Smooth muscle cell (in vitro differentiated cells): ENCODE data around the gene HUS1. TPM values are rescaled to one million over a fixed set of nuclear protein-coding genes. Genes with fewer than 3 reads are reported as not detected.

Experiments
- DNase-seq: peaks from one replicate; lab custom pipeline; 2025; ENCODE audit not compliant: unreplicated experiment; lab: John Stamatoyannopoulos, UW
- H2AFZ ChIP-seq: fragments of 200-600 bp; sonication (generic); 2 replicates; pipeline ENCODE4 v1.6.0; 2016; ENCODE audit warnings: antibody characterized with exemption, low read depth, mild to moderate bottlenecking
- H3F3A ChIP-seq: fragments of 200-600 bp; sonication (generic); 2 replicates; pipeline ENCODE4 v1.6.0; 2017; ENCODE audit warnings: antibody characterized with exemption, low read depth
- H3K27ac ChIP-seq: fragments of 200-600 bp; sonication (generic); 2 replicates; pipeline ENCODE4 v1.5.1; 2016; ENCODE audit warnings: low read depth, mild to moderate bottlenecking
- H3K27me3 ChIP-seq: fragments of 200-600 bp; sonication (generic); 2 replicates; pipeline ENCODE4 v1.6.1; 2016; ENCODE audit warnings: low read depth, mild to moderate bottlenecking
- H3K36me3 ChIP-seq: fragments of 200-600 bp; sonication (generic); 2 replicates; pipeline ENCODE4 v1.5.1; 2016; ENCODE audit warnings: low read depth
- H3K4me1 ChIP-seq: fragments of 200-600 bp; sonication (generic); 2 replicates; pipeline ENCODE4 v1.5.1; 2016; ENCODE audit warnings: low read depth
- H3K4me2 ChIP-seq: fragments of 200-600 bp; sonication (generic); 2 replicates; pipeline ENCODE4 v1.6.0; 2016; ENCODE audit warnings: mild to moderate bottlenecking
- H3K4me3 ChIP-seq: fragments of 200-600 bp; sonication (generic); 2 replicates; pipeline ENCODE4 v1.5.1; 2016; ENCODE audit warnings: mild to moderate bottlenecking
- H3K79me2 ChIP-seq: fragments of 200-600 bp; sonication (generic); 2 replicates; pipeline ENCODE4 v1.6.0; 2016; ENCODE audit warnings: low read depth, mild to moderate bottlenecking
- H3K9ac ChIP-seq: fragments of 200-600 bp; sonication (generic); 2 replicates; pipeline ENCODE4 v1.6.0; 2016; ENCODE audit warnings: low read depth
- H3K9me3 ChIP-seq: fragments of 200-600 bp; sonication (generic); replicated peaks from 2 replicates; pipeline ENCODE4 v1.5.1; 2016; ENCODE audit warnings: low read depth
- H4K20me1 ChIP-seq: fragments of 200-600 bp; sonication (generic); 2 replicates; pipeline ENCODE4 v1.6.0; 2016; ENCODE audit warnings: low read depth
- WGBS: methylation state at CpG from one replicate; pipeline ENCODE4 v1.1.7; 2016; ENCODE audit warnings: low lambda C conversion rate; 5-methylcytosine and 5-hydroxymethylcytosine counted together
- polyA plus RNA-seq: library from polyadenylated mRNA; unstranded; fragments of >200 nt; fragmentation: Nextera tagmentation; extraction: Ambion mirVana; gene quantifications from 2 replicates; pipeline ENCODE4 v1.2.1, GENCODE V29; 2016
- total RNA-seq: library from RNA; depleted of rRNA; stranded (reverse); fragments of >200 nt; gene quantifications from 2 replicates; pipeline ENCODE4 v1.2.3, GENCODE V29; 2014
- TF ChIP-seq, protein P1 (sequence below): fragments of 200-600 bp; sonication (generic); IDR thresholded peaks from 2 replicates; pipeline ENCODE4 v1.5.1; 2017; ENCODE audit warnings: borderline replicate concordance, mild to moderate bottlenecking, antibody characterized with exemption; ENCODE audit not compliant: insufficient read depth, poor library complexity, severe bottlenecking

The HUS1 gene
- total and polyA plus RNA-seq, 2 experiments from 2014 or later, result 13.2 to 35.8 TPM

DNA sequence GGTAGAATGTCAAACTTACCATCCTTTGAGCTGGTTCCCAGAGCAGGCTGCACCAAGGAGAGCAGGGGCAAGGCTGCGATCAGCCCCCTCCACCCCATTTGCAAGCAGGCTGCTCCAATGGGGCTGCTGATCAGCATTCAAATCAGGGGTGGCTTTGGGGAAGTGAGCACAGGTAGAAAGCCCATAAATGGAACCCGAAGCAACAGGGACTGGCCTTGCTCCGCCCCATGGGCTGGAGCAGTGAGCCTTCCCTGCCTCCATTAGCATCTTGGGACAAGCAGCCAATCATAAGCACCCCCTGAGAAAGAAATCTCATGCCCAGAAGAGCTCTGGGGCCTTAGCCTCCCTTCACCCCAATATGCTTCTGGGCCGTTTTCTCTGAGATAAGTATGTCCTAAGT is 27.2 kb downstream of the HUS1 start:
- no peak overlapping the region for H3K9ac ChIP-seq
- WGBS, result 94% methylated on average over 4 of the region's 4 CpGs
- H3K27ac ChIP-seq, result no peak overlapping the region
- H2AFZ ChIP-seq, result no peak overlapping the region
- no peak overlapping the region for H3K4me3 ChIP-seq
- H4K20me1 ChIP-seq, result no peaks in the 10 kb centered on the region
- H3K27me3 ChIP-seq, result no peaks in the 10 kb centered on the region
- H3K36me3 ChIP-seq, result no peaks in the 10 kb centered on the region
- no peak for DNase-seq
- H3K79me2 ChIP-seq, result no peaks in the 10 kb centered on the region
- H3K9me3 ChIP-seq, result no peaks in the 10 kb centered on the region
- no peaks in the 10 kb centered on the region for H3K4me1 ChIP-seq
- H3F3A ChIP-seq, result no peaks in the 10 kb centered on the region
- H3K4me2 ChIP-seq, result no peak overlapping the region
- TF ChIP-seq, protein P1, sequence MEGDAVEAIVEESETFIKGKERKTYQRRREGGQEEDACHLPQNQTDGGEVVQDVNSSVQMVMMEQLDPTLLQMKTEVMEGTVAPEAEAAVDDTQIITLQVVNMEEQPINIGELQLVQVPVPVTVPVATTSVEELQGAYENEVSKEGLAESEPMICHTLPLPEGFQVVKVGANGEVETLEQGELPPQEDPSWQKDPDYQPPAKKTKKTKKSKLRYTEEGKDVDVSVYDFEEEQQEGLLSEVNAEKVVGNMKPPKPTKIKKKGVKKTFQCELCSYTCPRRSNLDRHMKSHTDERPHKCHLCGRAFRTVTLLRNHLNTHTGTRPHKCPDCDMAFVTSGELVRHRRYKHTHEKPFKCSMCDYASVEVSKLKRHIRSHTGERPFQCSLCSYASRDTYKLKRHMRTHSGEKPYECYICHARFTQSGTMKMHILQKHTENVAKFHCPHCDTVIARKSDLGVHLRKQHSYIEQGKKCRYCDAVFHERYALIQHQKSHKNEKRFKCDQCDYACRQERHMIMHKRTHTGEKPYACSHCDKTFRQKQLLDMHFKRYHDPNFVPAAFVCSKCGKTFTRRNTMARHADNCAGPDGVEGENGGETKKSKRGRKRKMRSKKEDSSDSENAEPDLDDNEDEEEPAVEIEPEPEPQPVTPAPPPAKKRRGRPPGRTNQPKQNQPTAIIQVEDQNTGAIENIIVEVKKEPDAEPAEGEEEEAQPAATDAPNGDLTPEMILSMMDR, result no peak

DNA sequence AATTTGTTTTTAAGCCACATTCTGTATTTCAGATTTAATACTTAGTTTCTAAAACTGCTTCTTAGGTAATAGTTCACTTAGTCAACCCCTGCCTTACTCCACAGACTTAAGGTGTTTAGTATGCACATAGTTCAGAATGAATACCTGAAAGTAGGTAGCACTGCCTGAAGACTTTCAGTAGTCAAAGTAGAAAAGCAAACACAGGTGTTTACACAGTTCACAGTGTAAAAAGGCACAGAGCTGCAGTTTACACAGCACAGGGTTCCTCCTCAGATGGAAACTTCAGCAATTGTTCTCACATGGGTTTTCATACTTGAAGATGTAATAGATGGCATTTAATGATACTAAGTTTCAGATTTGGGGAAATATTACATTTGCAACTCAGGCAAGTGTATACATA is 28.0 kb downstream of the HUS1 start:
- Histone ChIP-seq H3K27ac (no peak overlapping the region), H3K79me2 (no peaks in the 10 kb centered on the region), H4K20me1 (no peaks in the 10 kb centered on the region), H3K4me1 (no peaks in the 10 kb centered on the region), H3F3A (no peaks in the 10 kb centered on the region), H2AFZ (no peak overlapping the region), H3K4me2 (no peak overlapping the region), H3K36me3 (no peaks in the 10 kb centered on the region), H3K9ac (no peak overlapping the region), H3K4me3 (no peak overlapping the region), H3K9me3 (no peaks in the 10 kb centered on the region), H3K27me3 (no peaks in the 10 kb centered on the region)
- TF ChIP-seq, protein P1, result no peak
- no peak for DNase-seq

DNA sequence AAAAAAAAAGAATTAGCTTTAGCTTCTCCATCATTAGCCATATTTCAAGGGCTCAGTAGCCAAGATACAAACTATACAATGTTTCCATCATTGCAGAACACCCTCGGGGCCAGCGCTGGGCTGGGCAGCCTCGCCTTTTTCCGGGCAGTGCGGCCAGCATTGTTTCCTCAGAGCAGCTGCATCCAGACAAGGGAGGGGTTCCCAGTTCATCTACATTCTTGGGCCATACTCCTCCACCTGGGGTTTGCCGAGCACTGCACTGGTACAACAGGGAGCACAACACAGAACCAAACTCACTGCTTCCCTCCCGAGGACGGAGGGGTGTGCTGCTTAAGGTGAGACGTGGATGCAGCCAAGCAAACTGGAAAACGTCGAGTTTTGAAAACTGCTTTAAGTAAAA is 28.7 kb downstream of the HUS1 start:
- Histone ChIP-seq H3F3A (no peaks in the 10 kb centered on the region), H3K9ac (no peak overlapping the region), H3K27ac (no peak overlapping the region), H3K36me3 (no peaks in the 10 kb centered on the region), H3K4me3 (no peak overlapping the region), H3K79me2 (no peaks in the 10 kb centered on the region), H2AFZ (no peak overlapping the region), H4K20me1 (no peaks in the 10 kb centered on the region), H3K27me3 (no peaks in the 10 kb centered on the region), H3K9me3 (no peaks in the 10 kb centered on the region), H3K4me1 (no peaks in the 10 kb centered on the region), H3K4me2 (no peak overlapping the region)
- no peak for DNase-seq
- WGBS, result 85% methylated on average over 11 of the region's 11 CpGs
- TF ChIP-seq, protein P1, result no peak

GRCh38 chr7:47949703-47950102 is 29.7 kb downstream of the HUS1 start:
- WGBS, result 93% methylated on average over 4 of the region's 4 CpGs
- no peak for DNase-seq
- no peaks in the 10 kb centered on the region for H3K9me3 ChIP-seq
- no peaks in the 10 kb centered on the region for H3K79me2 ChIP-seq
- TF ChIP-seq, protein P1, result no peak
- no peaks in the 10 kb centered on the region for H3K36me3 ChIP-seq
- H3K9ac ChIP-seq, result no peak overlapping the region
- no peak overlapping the region for H3K27ac ChIP-seq
- no peaks in the 10 kb centered on the region for H3F3A ChIP-seq
- H3K4me3 ChIP-seq, result no peak overlapping the region
- no peaks in the 10 kb centered on the region for H3K27me3 ChIP-seq
- H2AFZ ChIP-seq, result no peak overlapping the region
- no peaks in the 10 kb centered on the region for H4K20me1 ChIP-seq
- H3K4me2 ChIP-seq, result no peak overlapping the region
- H3K4me1 ChIP-seq, result no peaks in the 10 kb centered on the region
